NCI-H187 treated with DMSO at 0.1 percent for 48 hours (cell line): Measurements from ENCODE around the gene NR4A2.

ENCODE experiments used
- DNase-seq: peaks from one replicate; lab custom pipeline; 2025; lab: John Stamatoyannopoulos, UW

NR4A2 gene

GRCh38 chr2:156332534-156333273 lies at the start of gene NR4A2:
TSS of gene NR4A2 (minus strand) at chr2:156332721. CDS start at chr2:156330186, 2,535 bp downstream.
- DNase-seq: no peak

- no peak for DNase-seq
These were observed 47.7 kb upstream of the NR4A2 start for GRCh38 chr2:156380117-156380645.

- DNase-seq: no peak
These were observed 47.2 kb upstream of the NR4A2 start for GRCh38 chr2:156379714-156380113.

GRCh38 chr2:156379071-156379470 lies 46.5 kb upstream of the NR4A2 start:
- DNase-seq: no peak

- no peak for DNase-seq
These were observed 34.2 kb upstream of the NR4A2 start for GRCh38 chr2:156366753-156367152.

GRCh38 chr2:156363141-156363540 lies 30.6 kb upstream of the NR4A2 start:
- no peak for DNase-seq

GRCh38 chr2:156356014-156356754 lies 23.7 kb upstream of the NR4A2 start:
- DNase-seq: no peak

- DNase-seq: no peak
These were observed 20.4 kb upstream of the NR4A2 start for GRCh38 chr2:156352911-156353310.

- DNase-seq: no peak
These were observed 18.0 kb upstream of the NR4A2 start for GRCh38 chr2:156350374-156351142.

GRCh38 chr2:156349605-156350004 lies 17.1 kb upstream of the NR4A2 start:
- DNase-seq: no peak

- no peak for DNase-seq
These were observed 16.6 kb upstream of the NR4A2 start for GRCh38 chr2:156349161-156349560.

- no peak for DNase-seq
These were observed 14.9 kb upstream of the NR4A2 start for GRCh38 chr2:156347431-156347830.

- no peak for DNase-seq
These were observed 14.2 kb upstream of the NR4A2 start for GRCh38 chr2:156346731-156347130.

GRCh38 chr2:156345582-156345981 lies 13.1 kb upstream of the NR4A2 start:
- DNase-seq: no peak

- no peak for DNase-seq
These were observed 11.4 kb upstream of the NR4A2 start for GRCh38 chr2:156343940-156344301.

GRCh38 chr2:156343096-156343939 lies 10.8 kb upstream of the NR4A2 start:
- DNase-seq: no peak

- DNase-seq: no peak
These were observed 10.0 kb upstream of the NR4A2 start for GRCh38 chr2:156342254-156343095.

GRCh38 chr2:156341452-156342253 lies 9.1 kb upstream of the NR4A2 start:
- DNase-seq: no peak

GRCh38 chr2:156340804-156341451 lies 8.4 kb upstream of the NR4A2 start:
- DNase-seq: no peak
